Duodenal mucosa (tissue), 2 donors: ENCODE measurements around the gene ADAMTS8.

ENCODE experiments used
- H3K27ac ChIP-seq: one replicate; pipeline ENCODE4 v1.7.0; 2013; ENCODE audit warnings: low read depth, low read length
- H3K27me3 ChIP-seq, 2 donors: one replicate each; pipeline ENCODE4 v1.7.0; 2013; ENCODE audit warnings: low read length in 2 of 2, control low read depth in 1 of 2; ENCODE audit not compliant: insufficient read depth in 2 of 2, control insufficient read depth in 1 of 2
- H3K36me3 ChIP-seq, 2 donors: one replicate each; pipeline ENCODE4 v1.7.0; 2013; ENCODE audit warnings: low read length in 2 of 2, control low read depth in 1 of 2; ENCODE audit not compliant: insufficient read depth in 2 of 2, control insufficient read depth in 1 of 2
- H3K4me1 ChIP-seq, 2 donors: one replicate each; pipeline ENCODE4 v1.7.0; 2013; ENCODE audit warnings: low read length in 2 of 2, control low read depth in 1 of 2; ENCODE audit not compliant: insufficient read depth in 2 of 2, control insufficient read depth in 1 of 2
- H3K4me3 ChIP-seq, 2 donors: one replicate each; pipeline ENCODE4 v1.7.0; 2013; ENCODE audit warnings: low read length in 2 of 2, low read depth in 1 of 2
- H3K9ac ChIP-seq, 2 donors: one replicate each; pipeline ENCODE4 v1.7.0; 2013; ENCODE audit warnings: low read length in 2 of 2, low read depth in 1 of 2
- H3K9me3 ChIP-seq, 2 donors: one replicate each; pipeline ENCODE4 v1.7.0; 2013; ENCODE audit warnings: low read length in 2 of 2, control low read depth in 1 of 2; ENCODE audit not compliant: control insufficient read depth in 1 of 2

The ADAMTS8 gene

GRCh38 chr11:130383344-130384211, 44.8 kb downstream of the ADAMTS8 start:
- Histone ChIP-seq H3K27me3 (no peaks in the 10 kb centered on the region), H3K36me3 (no peaks in the 10 kb centered on the region), H3K9me3 (no peaks in the 10 kb centered on the region), H3K27ac (no peak overlapping the region), H3K4me1 (peaks cover 3% of the 10 kb centered on the region in 2 donors), H3K4me3 (no peak overlapping the region), H3K9ac (no peak overlapping the region)

GRCh38 chr11:130381317-130381716, 47.1 kb downstream of the ADAMTS8 start:
- Histone ChIP-seq H3K36me3 (no peaks in the 10 kb centered on the region), H3K9me3 (no peaks in the 10 kb centered on the region), H3K9ac (no peak overlapping the region), H3K27me3 (no peaks in the 10 kb centered on the region), H3K4me1 (no peaks in the 10 kb centered on the region), H3K27ac (no peak overlapping the region), H3K4me3 (no peak overlapping the region)

DNA sequence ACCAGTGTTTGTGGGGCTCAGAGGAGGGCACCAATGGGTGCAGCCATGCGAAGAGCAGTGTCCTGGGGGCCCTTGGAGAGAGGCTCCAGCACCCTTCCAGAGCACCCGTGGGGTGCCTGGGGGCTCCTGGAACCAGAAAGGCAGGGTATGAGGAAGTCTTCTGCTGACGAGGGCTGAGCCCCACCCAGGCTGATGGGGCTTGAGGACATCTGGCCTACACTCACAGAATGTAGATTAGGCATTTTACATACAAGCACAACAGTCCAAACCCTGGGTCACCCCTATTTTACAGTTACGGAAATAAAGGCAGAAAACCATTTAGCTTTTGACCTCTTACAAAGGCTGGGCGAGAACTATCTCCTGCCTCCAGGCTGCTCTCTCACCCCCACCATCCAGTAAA, 47.6 kb downstream of the ADAMTS8 start:
- H3K27ac ChIP-seq, result no peak overlapping the region
- no peaks in the 10 kb centered on the region for H3K36me3 ChIP-seq
- H3K27me3 ChIP-seq, result no peaks in the 10 kb centered on the region
- no peaks in the 10 kb centered on the region for H3K9me3 ChIP-seq
- no peak overlapping the region for H3K4me3 ChIP-seq
- H3K4me1 ChIP-seq, result no peaks in the 10 kb centered on the region
- H3K9ac ChIP-seq, result no peak overlapping the region

GRCh38 chr11:130379276-130379675, 49.1 kb downstream of the ADAMTS8 start:
- no peak overlapping the region for H3K4me3 ChIP-seq
- no peak overlapping the region for H3K27ac ChIP-seq
- H3K36me3 ChIP-seq, result no peaks in the 10 kb centered on the region
- H3K9me3 ChIP-seq, result no peaks in the 10 kb centered on the region
- H3K9ac ChIP-seq, result no peak overlapping the region
- no peaks in the 10 kb centered on the region for H3K27me3 ChIP-seq
- no peaks in the 10 kb centered on the region for H3K4me1 ChIP-seq

GRCh38 chr11:130370845-130371590, 57.4 kb downstream of the ADAMTS8 start:
- no peaks in the 10 kb centered on the region for H3K36me3 ChIP-seq
- no peaks in the 10 kb centered on the region for H3K27me3 ChIP-seq
- no peak overlapping the region for H3K4me3 ChIP-seq
- no peaks in the 10 kb centered on the region for H3K9me3 ChIP-seq
- no peaks in the 10 kb centered on the region for H3K4me1 ChIP-seq
- no peak overlapping the region for H3K27ac ChIP-seq
- no peak overlapping the region for H3K9ac ChIP-seq

- Histone ChIP-seq H3K36me3 (no peaks in the 10 kb centered on the region), H3K27me3 (no peaks in the 10 kb centered on the region), H3K9ac (no peak overlapping the region), H3K4me3 (no peak overlapping the region), H3K27ac (no peak overlapping the region), H3K4me1 (no peaks in the 10 kb centered on the region), H3K9me3 (no peaks in the 10 kb centered on the region)
These were observed 58.7 kb downstream of the ADAMTS8 start for GRCh38 chr11:130369713-130370112.

DNA sequence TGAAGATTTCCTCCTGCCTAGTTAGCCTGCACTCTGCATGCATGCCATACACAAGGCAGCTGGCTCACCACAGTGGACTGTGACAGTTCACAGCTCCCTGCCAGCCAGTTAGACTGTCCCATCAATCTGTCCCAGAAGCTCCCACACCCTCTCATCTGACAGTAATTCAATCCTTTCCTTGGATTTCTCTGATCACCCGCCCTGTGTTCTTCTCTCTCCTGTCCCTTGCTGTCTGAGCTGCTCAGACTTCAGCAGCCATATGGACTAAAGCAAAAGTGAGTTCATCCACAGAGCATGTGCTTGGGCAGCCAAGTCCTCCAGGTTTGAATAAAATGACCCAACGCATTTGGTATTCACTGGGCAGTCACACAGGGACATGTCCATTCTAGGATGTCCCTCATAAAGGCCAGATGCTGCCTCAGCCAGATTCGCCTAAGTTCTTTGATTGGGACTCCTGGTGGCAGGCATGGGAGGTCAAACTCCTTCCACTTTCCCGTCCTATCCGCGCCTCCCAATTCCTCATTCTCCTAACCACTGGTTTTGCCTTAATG, 59.2 kb downstream of the ADAMTS8 start:
- Histone ChIP-seq H3K4me1 (no peaks in the 10 kb centered on the region), H3K9me3 (no peaks in the 10 kb centered on the region), H3K4me3 (no peak overlapping the region), H3K9ac (no peak overlapping the region), H3K27me3 (no peaks in the 10 kb centered on the region), H3K36me3 (no peaks in the 10 kb centered on the region), H3K27ac (no peak overlapping the region)

DNA sequence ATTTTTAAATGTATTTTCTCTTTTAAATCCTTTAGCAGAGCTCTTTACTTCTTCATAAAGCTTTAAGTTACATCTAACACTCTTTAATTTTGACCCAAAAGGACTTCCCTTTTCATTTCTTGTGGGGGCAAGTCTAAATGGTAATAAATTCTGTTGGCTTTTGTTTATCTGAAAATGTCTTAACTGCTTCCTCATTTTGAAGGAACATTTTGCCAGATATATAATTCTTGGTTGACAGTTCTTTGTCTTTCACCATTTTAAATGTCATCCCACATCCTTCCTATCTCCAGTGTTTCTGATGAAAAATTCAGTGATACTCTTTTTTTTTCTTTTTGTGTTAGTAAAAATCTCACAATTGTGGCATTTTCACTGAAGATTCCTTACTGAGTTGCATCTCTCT, 69.0 kb downstream of the ADAMTS8 start:
- peaks cover 4 to 8% of the 10 kb centered on the region in 2 donors for H3K9me3 ChIP-seq
- H3K4me1 ChIP-seq, result no peaks in the 10 kb centered on the region
- no peak overlapping the region for H3K27ac ChIP-seq
- H3K9ac ChIP-seq, result no peak overlapping the region
- H3K27me3 ChIP-seq, result no peaks in the 10 kb centered on the region
- no peak overlapping the region for H3K4me3 ChIP-seq
- no peaks in the 10 kb centered on the region for H3K36me3 ChIP-seq

DNA sequence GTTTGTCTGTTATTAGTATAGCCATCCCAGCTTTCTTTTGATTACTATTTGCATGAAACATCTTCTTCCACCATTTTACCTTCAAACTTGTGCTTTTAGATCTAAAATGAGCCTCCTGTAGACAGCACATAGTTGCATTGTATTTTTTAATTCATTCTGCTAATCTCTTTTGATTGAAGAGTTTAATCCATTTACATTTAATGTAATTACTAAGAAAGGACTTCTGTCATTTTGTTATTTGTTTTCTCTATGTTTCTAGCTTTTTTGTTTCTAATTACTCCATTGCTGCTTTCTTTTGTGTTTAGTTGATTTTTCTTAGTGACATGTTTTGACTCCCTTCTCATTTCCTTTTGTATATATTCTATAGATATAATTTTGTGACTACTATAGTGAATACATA, 70.0 kb downstream of the ADAMTS8 start:
- Histone ChIP-seq H3K27ac (no peak overlapping the region), H3K36me3 (no peaks in the 10 kb centered on the region), H3K9me3 (peaks cover 4 to 8% of the 10 kb centered on the region in 2 donors), H3K4me3 (no peak overlapping the region), H3K9ac (no peak overlapping the region), H3K27me3 (no peaks in the 10 kb centered on the region), H3K4me1 (no peaks in the 10 kb centered on the region)
